GM21825 (cell line): ENCODE results near the gene ZACN.

Source experiments
- ATAC-seq: cut with Tn5 transposase; IDR thresholded peaks from one replicate; pipeline ENCODE4 v1.9.1; 2021; ENCODE audit warnings: mild to moderate bottlenecking, moderate library complexity; ENCODE audit not compliant: unreplicated experiment

The ZACN gene

GRCh38 chr17:76097716-76098295 lies 18.8 kb downstream of the ZACN start:
- no peak for ATAC-seq

GRCh38 chr17:76102944-76103273 lies 23.9 kb downstream of the ZACN start:
- ATAC-seq, result no peak

- ATAC-seq, result peak; percentile 88
These were observed 24.5 kb downstream of the ZACN start, which contains the start of gene EXOC7 for GRCh38 chr17:76103274-76104139. EXOC7 (minus strand) TSS chr17:76103787; CDS start chr17:76103692, 95 bp downstream.

- ATAC-seq, result no peak
These were observed 25.3 kb downstream of the ZACN start for GRCh38 chr17:76104140-76104895.

DNA sequence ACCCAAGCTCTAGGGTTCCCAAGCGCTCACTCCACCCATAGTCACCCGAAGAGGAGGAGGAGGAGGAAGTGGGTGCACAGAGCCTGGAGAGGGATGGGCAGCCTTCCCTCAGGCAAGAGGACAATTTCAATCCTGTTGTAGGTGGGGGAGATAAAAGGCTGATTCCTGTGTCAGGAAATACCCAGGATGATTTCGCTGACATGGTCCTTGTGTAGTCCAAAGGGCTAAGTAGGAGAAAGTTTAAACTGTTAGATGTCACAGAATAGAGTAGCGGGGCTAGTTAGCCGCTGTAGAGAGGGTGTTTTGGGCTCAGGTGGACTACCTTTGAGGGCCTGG lies 25.9 kb downstream of the ZACN start:
- no peak for ATAC-seq

DNA sequence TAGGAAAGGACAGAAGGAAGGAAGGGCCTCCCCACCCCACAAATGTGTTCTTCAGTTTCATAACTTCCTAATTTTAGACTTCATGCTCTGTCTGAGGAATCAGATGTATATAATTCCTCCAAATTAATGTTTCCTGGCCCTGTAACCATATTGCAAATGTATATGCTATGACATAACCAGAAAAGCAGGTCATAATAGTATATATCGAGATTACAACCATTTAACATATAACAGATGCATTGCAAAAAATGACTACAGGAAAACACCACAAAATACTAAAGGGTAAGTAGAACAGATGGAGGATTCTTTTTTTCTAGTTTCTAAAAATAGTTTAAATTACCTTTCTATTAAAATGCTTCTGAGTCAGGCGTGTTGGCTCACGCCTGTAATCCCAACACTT lies 27.7 kb downstream of the ZACN start:
- no peak for ATAC-seq

- ATAC-seq, result no peak
These were observed 28.5 kb downstream of the ZACN start for GRCh38 chr17:76107509-76107908.

DNA sequence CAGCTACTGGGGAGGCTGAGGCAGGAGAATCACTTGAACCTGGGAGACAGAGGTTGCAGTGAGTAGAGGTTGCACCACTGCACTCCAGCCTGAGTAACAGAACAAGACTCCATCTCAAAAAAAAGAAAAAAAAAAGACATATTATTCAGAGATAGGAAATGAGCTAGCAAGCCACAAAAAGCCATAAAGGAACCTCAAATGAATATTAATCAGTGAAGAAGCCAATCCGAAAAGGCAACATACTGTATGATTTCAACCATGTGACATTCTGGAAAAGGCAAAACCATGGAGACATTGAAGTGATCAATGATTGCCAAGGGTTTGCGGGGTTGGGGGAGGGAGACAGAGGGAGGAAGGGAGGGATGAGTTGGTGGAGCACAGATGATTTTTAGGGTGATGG lies 33.0 kb downstream of the ZACN start:
- ATAC-seq, result no peak

DNA sequence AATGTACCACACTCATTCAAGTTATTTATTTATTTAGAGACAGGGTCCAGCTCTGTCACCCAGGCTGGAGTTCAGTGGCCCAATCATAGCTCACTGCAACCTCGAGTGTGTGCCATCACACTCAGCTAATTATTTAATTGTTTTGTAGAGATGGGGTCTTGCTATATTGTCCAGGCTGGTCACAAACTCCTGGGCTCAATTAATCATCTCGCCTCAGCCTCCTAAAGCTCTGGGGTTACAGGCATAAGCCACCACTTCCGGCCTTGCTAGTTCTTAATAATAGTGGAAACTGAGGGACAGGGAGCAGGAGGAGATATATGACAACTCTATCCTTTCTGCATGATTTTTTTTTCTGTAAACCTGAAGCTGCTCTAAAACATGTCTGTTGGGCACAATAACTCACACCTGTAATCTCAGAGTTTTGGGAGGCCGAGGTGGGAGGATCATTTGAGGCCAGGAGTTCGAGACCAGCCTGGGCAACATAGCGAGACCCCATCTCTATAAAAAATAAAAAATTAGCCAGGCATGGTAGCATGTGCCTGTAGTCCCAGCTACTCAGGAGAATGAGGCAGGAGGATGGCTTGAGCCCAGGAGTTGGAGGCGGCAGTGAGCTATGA lies 36.3 kb downstream of the ZACN start:
- ATAC-seq, result no peak

DNA sequence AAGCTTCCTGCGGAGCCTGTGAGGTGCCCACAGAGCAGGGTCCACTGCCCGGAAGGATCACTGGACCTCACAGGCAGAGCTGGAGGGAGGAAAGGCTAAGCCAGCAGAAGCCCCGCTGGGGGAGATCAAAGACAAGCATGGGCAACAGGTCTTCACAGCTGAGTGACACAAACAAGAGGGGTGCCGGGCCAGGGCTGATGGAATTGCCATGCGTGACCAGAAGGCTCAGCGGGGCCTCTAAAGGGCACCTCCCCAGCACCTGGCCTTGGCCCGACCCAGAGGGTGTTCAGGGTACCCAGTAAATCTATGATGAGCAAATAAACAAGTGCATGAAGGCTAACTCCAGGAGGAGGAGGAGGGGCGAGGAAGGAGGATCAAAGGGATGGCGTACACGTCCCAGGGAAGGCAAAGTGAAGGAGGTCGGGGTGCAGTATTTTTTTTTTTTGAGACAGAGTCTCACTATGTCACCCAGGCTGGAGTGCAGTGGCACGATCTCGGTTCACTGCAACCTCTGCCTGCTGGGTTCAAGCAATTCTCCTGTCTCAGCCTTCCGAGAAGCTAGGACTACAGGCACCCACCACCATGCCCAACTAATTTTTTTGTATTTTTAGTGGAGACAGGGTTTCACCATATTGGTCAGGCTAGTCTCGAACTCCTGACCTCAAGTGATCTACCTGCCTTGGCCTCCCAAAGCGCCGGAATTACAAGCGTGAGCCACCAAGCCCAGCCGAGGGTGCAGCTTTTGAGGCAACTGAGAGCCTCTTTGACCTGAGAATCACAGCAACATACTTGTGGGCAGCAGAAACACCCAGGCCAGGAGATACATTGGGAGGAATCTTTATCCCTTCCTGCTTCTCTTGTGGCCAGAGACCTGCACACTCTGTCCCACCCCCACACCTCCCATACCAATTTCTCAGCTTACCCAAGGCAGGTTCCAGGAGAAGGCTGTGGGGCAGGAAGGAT lies 40.7 kb downstream of the ZACN start:
- ATAC-seq, result no peak

DNA sequence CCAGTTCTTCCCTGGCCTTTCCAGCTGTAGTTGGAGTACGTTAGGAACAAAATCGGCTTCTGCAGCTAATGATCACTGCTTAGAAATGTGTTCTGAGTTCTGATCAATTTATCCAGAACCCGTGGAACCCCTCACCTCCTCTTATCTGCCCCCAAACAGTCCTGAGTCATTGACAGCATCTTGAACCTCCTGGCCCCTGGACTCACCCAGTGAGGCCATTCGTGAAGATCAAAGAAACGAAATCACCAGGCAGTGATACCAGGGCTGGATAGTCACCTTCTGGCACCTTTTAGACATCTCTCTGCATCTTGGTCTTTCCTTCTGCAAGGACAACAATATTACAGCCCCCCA lies 41.7 kb downstream of the ZACN start:
- no peak for ATAC-seq

DNA sequence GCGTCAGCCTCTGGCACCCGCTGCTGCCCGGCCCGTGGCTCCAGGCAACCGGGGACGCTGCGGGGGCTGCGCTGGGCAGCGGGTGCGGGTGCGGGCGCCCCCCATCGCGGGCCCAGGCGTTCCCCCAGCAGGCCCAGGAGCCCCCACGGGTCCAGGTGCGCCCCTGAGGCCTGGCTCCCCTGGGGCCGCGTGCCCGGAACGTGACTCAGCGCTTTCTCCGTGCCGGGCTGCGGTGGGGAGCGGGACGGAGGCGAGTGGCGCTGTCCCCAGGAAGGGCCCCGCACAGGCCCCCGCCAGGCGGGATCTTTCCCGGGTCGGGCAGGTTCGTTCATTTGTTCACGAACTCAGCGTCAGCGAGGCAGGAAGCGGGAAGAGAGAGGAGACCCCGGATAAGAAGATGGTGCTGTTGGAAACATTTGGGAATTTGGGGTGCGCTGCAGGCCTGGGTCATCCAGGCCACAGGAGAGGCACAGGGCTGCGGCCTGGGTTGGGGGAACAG lies 43.0 kb downstream of the ZACN start:
- peak; percentile 18 for ATAC-seq

DNA sequence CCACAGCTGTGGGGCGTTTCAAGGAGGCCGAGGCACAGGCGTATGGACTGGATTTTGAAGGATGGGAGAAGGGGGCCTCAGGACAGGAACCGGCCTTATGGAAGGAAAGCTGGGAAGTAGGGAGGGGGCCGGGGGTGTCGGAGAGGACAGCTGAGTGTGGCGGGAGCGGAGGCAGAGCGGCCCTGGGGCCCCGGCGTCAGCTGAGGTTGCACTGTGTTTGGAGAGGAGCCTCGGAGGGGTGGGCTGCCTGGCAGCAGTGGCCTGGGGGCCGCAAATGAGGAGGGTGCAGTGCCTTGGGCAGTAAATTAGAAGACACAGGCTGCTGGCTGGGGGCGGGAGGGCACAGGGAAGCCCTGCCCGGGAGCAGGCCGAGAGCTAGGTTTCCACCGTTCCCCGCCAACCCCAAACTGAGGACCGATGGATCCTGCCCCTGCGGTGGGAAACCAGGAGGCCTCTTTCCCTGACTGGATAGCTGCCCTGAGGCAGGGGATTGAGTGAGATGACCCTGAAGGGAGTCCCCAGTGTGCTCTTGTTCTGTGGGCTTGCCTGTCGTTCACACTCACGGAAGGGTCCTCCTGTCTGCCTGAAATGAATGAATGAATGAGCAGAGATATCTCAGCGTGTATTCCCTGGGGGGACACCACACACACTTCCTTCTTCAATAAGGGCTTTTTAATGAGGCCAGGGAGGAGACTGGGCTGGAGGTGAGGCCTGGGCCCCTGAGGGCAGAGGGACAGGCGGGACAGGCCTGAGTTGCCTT lies 43.6 kb downstream of the ZACN start:
- ATAC-seq, result no peak

DNA sequence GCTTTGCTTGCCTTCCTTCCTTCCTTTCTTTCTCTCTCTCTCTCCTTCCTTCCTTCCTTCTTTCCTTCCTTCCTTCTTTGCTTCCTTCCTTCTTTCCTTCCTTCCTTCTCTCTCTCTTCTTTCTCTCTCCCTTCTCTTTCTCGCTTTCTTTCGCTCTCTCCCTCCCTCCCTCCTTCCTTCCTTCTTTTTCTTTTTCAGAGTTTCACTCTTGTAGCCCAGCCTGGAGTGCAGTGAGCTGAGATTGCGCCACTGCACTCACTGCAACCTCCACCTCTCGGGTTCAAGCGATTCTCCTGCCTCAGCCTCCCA lies 44.2 kb downstream of the ZACN start:
- ATAC-seq, result no peak

- ATAC-seq, result no peak
These were observed 45.0 kb downstream of the ZACN start for GRCh38 chr17:76123749-76124581.

GRCh38 chr17:76124582-76125390 lies 45.8 kb downstream of the ZACN start:
- no peak for ATAC-seq

DNA sequence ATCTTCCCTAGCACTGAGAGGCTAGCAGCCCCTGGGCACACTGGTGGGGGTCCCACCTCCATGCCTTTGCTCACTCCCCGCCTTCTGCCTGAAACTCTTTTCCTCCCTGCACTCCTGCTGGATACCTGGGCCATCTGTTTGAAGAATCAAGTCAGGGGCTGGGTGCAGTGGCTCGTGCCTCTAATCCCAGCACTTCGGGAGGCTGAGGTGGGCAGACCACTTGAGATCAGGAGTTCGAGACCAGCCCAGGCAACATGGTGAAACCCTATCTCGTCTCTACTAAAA lies 46.4 kb downstream of the ZACN start:
- ATAC-seq, result no peak

GRCh38 chr17:76125922-76126321 lies 46.9 kb downstream of the ZACN start:
- ATAC-seq, result no peak
